Measurements from ENCODE around the gene ZBTB17. TPM values are rescaled to one million over a fixed set of nuclear protein-coding genes. Genes with fewer than 3 reads are reported as not detected.
A peak's percentile ranks its signal among the peaks of the same experiment; 100 is the strongest.

The ZBTB17 gene
- total and polyA plus RNA-seq, 9 of the 15 experiments (the other 6 are each of a cell fraction or from before 2014, with no cell fraction given) = 1.1 to 53.4 (median 29.6) TPM

- Histone ChIP-seq H4K20me1 (replicated peaks; ENCODE audit: control insufficient read depth, insufficient read depth, low read length) (no peaks in the 10 kb centered on the region), H3K4me1 (replicated peaks in 1 of 2; ENCODE audit: control insufficient read depth in 2 of 2, insufficient read depth in 2 of 2, low read length in 2 of 2) (peaks cover 0 to 29% of the 10 kb centered on the region in 2 experiments; a peak in 2 of 5 replicates), H3K27ac (ENCODE audit: extremely low read depth, low read depth, low read length) (no peak overlapping the region), H3K9ac (ENCODE audit: insufficient read depth in 1 of 2, low read depth in 2 of 2, low read length in 2 of 2) (no peak overlapping the region; a peak in 1 of 4 replicates), H3K4me2 (ENCODE audit: insufficient read depth, low read length) (no peak overlapping the region), H3K9me1 (ENCODE audit: control insufficient read depth, insufficient read depth, low read length) (no peaks in the 10 kb centered on the region), H3K36me3 (ENCODE audit: control insufficient read depth, insufficient read depth, low read length) (no peaks in the 10 kb centered on the region), H3K9me3 (replicated peaks; ENCODE audit: control insufficient read depth, insufficient read depth, low read depth, low read length) (no peaks in the 10 kb centered on the region), H2AFZ (ENCODE audit: low read depth, low read length) (no peak overlapping the region), H3K27me3 (ENCODE audit: control insufficient read depth in 2 of 2, insufficient read depth in 2 of 2, low read length in 2 of 2) (peaks cover 13 to 28% of the 10 kb centered on the region in 2 experiments; a peak in 3 of 5 replicates), H3K79me2 (ENCODE audit: control insufficient read depth, insufficient read depth, low read length) (no peaks in the 10 kb centered on the region), H3K4me3 (no peak overlapping the region)
- in situ Hi-C loops (cut with MboI) = no loop called here
- ChIA-PET CTCF (ENCODE audit: low intra/inter-chr PET ratio) (interaction anchor here (1.5 to 1.7 kb wide), 2 partner anchors 192 to 203 kb away, joined by 4 to 5 read pairs; no protein-coding TSS in a partner anchor), POLR2A (interaction anchor here (0.5 to 1.3 kb wide), 4 partner anchors 19 to 684 kb away, joined by 3 to 5 read pairs (median 4); partner anchors contain the start of gene ZBTB17)
- 41% methylated on average over 11 of the region's 11 CpGs for WGBS (ENCODE audit: insufficient coverage, low coverage, missing lambda C conversion rate)
- peak; percentile 67 for FAIRE-seq
- BruUV-seq (replicated peaks) = no TSS peak
- intact Hi-C loops (cut with micrococcal nuclease) = loop anchor here (1.0 to 5.0 kb wide), 3 partner anchors 42 to 202 kb away; no protein-coding TSS in a partner anchor
- peak; percentile 65 to 77 (median 72) for DNase-seq (ENCODE audit: extremely low read depth in 1 of 4, low spot score in 3 of 4)
- ATAC-seq = peak; percentile 95
- TF ChIP-seq CBFA2T3 (IDR thresholded peaks at IDR 0.05) (no peak), TAL1 (IDR thresholded peaks at IDR 0.05) (no peak), NR0B1 (IDR thresholded peaks at IDR 0.05; ENCODE audit: partially characterized antibody) (no peak), JUN (IDR thresholded peaks at IDR 0.05; ENCODE audit: borderline replicate concordance, low read depth, low read length) (0 out of 2 replicates have a peak, but pooled peaks have one; percentile 18), JUN (CRISPR knock-in tag; IDR thresholded peaks at IDR 0.05; ENCODE audit: borderline replicate concordance) (no peak), IRF1 (CRISPR knock-in tag; IDR thresholded peaks at IDR 0.05; ENCODE audit: borderline replicate concordance) (no peak), GMEB1 (CRISPR knock-in tag; IDR thresholded peaks at IDR 0.05) (no peak), AFF1 (IDR thresholded peaks at IDR 0.05; ENCODE audit: low read depth in 1 of 2, partially characterized antibody in 2 of 2) (no peak)
- TF ChIP-seq, protein P1, sequence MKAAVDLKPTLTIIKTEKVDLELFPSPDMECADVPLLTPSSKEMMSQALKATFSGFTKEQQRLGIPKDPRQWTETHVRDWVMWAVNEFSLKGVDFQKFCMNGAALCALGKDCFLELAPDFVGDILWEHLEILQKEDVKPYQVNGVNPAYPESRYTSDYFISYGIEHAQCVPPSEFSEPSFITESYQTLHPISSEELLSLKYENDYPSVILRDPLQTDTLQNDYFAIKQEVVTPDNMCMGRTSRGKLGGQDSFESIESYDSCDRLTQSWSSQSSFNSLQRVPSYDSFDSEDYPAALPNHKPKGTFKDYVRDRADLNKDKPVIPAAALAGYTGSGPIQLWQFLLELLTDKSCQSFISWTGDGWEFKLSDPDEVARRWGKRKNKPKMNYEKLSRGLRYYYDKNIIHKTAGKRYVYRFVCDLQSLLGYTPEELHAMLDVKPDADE (conservative IDR thresholded peaks at IDR 0.05; ENCODE audit: control insufficient read depth, low read depth, low read length) = no peak
Observed at GRCh38 chr1:15994590-15995351, 18.9 kb upstream of the ZBTB17 start.

Data from K562 (cell line).